ENCODE results near the gene SETD1A. TPM values are rescaled to one million over a fixed set of nuclear protein-coding genes. Genes with fewer than 3 reads are reported as not detected.

SETD1A gene
- total and polyA plus RNA-seq, 2 of the 8 experiments (the other 6 are each of a cell fraction or from before 2014, with no cell fraction given) = 4.8 to 29.0 TPM

- TF ChIP-seq, protein P1, sequence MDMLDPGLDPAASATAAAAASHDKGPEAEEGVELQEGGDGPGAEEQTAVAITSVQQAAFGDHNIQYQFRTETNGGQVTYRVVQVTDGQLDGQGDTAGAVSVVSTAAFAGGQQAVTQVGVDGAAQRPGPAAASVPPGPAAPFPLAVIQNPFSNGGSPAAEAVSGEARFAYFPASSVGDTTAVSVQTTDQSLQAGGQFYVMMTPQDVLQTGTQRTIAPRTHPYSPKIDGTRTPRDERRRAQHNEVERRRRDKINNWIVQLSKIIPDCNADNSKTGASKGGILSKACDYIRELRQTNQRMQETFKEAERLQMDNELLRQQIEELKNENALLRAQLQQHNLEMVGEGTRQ (IDR thresholded peaks at IDR 0.05; ENCODE audit: low read length) = no peak
- no peak for TF ChIP-seq CEBPB (IDR thresholded peaks at IDR 0.05; ENCODE audit: low read depth, low read length)
- TF ChIP-seq RFX5 (IDR thresholded peaks at IDR 0.05; ENCODE audit: borderline replicate concordance, low read depth, low read length) = no peak
- TF ChIP-seq, protein P2, sequence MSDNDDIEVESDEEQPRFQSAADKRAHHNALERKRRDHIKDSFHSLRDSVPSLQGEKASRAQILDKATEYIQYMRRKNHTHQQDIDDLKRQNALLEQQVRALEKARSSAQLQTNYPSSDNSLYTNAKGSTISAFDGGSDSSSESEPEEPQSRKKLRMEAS (IDR thresholded peaks at IDR 0.05) = 0 out of 2 replicates have a peak, but pooled peaks have one; percentile 34
- peak; percentile 7 for TF ChIP-seq KDM4A (IDR thresholded peaks at IDR 0.05; ENCODE audit: low read depth, low read length, severe bottlenecking)
- no peak for TF ChIP-seq SP4 (IDR thresholded peaks at IDR 0.05; ENCODE audit: low read length)
- TF ChIP-seq HDAC6 (IDR thresholded peaks at IDR 0.05; ENCODE audit: low read depth, low read length) = no peak
- TF ChIP-seq SUZ12 (IDR thresholded peaks at IDR 0.05; ENCODE audit: low read length) = no peak
- TF ChIP-seq, protein P3, sequence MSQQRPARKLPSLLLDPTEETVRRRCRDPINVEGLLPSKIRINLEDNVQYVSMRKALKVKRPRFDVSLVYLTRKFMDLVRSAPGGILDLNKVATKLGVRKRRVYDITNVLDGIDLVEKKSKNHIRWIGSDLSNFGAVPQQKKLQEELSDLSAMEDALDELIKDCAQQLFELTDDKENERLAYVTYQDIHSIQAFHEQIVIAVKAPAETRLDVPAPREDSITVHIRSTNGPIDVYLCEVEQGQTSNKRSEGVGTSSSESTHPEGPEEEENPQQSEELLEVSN (IDR thresholded peaks at IDR 0.05) = no peak
- no peak for TF ChIP-seq KDM1A (IDR thresholded peaks at IDR 0.05; ENCODE audit: borderline replicate concordance, low read length)
- no peak for TF ChIP-seq EZH2 (IDR thresholded peaks at IDR 0.05; ENCODE audit: low read depth, low read length, severe bottlenecking)
- no peak for TF ChIP-seq ZNF274 (IDR thresholded peaks at IDR 0.05; ENCODE audit: borderline replicate concordance, extremely low read depth, low read length)
- TF ChIP-seq GTF2F1 (IDR thresholded peaks at IDR 0.05; ENCODE audit: borderline replicate concordance, low read depth, low read length) = no peak
Measured at GRCh38 chr16:30924076-30924912, 33.3 kb upstream of the SETD1A start (continued).

All from H1 (cell line).